Stimulated activated CD8-positive, alpha-beta memory T cell treated with anti-CD3 and anti-CD28 coated beads, Interleukin-12 subunit alpha, Interleukin-12 subunit beta, amount 100 ng/mL, for 24 hours (primary cell): ENCODE measurements around the gene NOL12.
"Not testable (repeated sequence)": the region's sequence is repeated elsewhere in the genome, so short reads cannot be mapped to it uniquely, and the experiment has no call there.

ENCODE experiments used
- DNase-seq: peaks from one replicate; pipeline ENCODE4 v3.0.0-alpha.2; 2020; ENCODE audit errors: extremely low read depth

The NOL12 gene

GRCh38 chr22:37679670-37680069 is 6.5 kb upstream of the NOL12 start:
- no peak for DNase-seq

- no peak for DNase-seq
Measured at GRCh38 chr22:37680191-37680851, 5.8 kb upstream of the NOL12 start.

GRCh38 chr22:37681001-37681424 is 5.1 kb upstream of the NOL12 start:
- DNase-seq = no peak

- DNase-seq = no peak
Measured at GRCh38 chr22:37681556-37682049, 4.5 kb upstream of the NOL12 start.

DNA sequence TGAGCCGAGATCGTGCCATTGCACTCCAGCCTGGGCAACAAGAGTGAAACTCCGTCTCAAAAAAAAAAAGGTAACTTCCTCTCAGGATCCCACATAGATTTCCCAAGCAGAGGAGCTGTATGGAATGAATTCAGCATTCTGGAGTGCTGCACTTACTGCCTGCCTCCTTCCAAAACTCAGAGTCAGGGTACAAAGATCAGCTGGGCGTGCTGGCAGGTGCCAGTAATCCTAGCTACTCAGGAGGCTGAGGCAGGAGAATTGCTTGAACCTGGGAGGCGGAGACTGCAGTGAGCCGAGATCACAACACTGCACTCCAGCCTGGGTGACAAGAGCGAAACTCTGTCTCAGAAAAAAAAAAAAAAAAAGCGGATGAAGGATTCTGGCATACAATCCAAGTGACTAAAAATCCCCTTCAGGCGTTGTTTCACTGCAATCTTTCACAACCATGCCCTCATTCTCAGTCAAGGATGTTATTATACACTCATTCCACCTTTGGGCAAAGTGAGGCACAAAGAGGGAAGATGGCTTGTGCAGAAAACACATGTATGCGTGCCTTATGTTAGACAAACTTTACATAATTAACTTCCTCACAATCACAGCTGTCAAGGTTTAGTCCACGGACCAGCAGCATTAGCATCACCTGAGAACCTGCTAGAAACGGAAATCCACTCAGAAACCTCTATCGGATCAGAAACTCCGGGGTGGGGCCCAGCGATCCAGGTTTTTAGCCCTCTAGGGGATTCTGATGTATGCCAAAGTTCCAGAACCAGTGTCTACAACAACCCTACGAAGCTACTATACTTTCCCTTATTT is 1.1 kb upstream of the NOL12 start:
- DNase-seq = no peak

DNA sequence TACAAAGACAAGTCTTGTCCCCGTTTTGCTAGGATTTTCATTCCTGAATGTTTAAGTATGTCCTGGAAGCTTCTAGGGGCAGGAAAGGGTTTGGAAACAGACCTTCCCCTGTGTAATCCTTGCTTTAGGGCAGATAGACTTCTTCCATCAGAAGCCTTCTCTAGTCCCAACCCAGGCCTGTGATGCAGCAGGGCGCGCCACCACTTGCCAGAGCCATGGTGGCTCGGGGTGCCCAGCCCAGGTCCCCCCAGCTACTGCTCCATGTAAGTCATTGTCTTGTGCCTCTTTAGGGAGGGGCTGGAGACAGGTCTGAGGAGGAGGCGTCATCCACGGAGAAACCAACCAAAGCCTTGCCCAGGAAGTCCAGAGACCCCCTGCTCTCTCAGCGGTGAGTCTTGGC is 4.3 kb downstream of the NOL12 start:
- DNase-seq = no peak

- DNase-seq = no peak
Measured at GRCh38 chr22:37690901-37691504, 4.9 kb downstream of the NOL12 start.

DNA sequence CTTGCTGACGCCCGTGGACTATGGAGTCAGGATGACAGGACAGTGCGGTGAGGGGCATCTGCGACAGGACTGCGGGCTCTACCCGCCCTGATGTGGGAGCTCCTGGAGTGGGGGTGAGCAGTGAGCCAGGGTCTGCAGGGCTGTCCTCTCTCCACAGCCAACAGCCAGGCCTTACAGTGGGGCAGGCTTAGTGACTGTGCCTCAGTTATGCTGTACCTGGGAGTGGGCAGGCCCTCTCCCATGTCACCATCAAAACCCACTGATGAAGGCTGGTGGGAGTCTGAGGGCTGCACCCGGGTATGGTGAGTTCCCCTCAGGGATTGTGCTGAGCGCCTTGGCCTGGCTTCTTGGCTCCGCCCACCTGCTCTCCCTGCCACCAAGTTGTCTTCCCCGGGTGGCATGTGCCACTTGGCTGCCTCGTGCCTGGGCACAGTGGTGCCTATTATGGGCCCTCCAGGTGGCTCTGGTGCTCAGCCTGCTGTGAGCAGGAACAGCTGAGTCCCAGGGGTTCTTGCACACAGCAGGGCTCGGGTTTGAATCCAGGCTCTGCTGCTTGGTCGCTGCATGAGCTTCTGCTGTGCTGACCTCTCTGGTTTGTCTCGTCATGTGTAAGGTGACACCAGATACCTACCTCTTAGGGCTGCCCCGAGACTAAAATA is 6.6 kb downstream of the NOL12 start:
- DNase-seq = no peak

DNA sequence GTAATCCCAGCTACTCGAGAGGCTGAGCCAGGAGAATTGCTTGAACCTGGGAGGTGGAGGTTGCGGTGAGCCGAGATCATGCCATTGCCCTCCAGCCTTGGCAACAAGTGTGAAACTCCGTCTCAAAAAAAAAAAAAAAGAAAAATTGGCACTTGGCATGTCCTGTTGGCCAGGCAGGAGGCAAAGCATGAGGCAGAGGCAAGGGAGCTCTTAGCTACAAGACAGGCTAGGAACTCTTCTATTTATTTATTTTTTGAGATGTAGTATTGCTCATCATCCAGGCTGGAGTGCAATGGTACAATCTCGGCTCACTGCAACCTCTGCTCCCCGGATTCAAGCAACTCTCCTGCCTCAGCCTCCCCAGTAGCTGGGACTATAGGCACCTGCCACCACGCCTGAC is 8.0 kb downstream of the NOL12 start:
- DNase-seq = not testable (repeated sequence)

DNA sequence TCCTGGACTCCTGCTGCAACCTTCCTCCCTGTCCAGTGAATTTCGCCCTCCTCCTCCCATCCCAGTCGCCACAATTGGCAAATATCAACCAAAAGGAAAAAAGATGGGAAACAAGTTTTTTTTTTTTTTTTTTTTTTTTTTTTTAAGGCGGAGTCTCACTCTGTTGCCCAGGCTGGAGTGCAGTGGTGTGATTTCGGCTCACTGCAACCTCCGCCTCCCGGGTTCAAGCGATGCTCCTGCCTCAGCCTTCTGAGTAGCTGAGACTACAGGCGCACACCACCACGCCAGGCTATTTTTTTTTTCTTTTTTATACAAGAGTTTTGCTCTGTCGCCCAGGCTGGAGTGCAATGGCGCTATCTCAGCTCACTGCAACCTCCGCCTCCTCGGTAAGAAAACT is 10.1 kb downstream of the NOL12 start:
- not testable (repeated sequence) for DNase-seq

- peak; percentile 73 for DNase-seq
Measured at GRCh38 chr22:37696657-37697537, 10.8 kb downstream of the NOL12 start, which contains the start of gene TRIOBP. TRIOBP (plus strand) TSS chr22:37697048; CDS start chr22:37701366, 4,318 bp downstream.

DNA sequence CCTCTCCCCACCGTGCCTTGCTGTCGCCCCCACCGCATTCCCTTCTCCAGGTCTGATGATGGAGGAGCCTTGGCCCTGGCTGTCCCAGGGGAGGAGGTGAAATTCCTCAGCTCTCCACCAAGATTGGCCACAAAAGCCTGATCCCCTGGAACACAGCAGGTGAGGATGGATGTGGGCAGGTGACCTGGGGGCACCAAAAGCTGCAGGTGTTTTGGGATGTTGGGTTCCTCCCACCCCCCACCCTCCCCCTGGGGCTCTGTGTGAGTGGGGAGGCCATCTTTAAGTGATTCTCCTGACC is 11.3 kb downstream of the NOL12 start:
- DNase-seq = no peak

DNA sequence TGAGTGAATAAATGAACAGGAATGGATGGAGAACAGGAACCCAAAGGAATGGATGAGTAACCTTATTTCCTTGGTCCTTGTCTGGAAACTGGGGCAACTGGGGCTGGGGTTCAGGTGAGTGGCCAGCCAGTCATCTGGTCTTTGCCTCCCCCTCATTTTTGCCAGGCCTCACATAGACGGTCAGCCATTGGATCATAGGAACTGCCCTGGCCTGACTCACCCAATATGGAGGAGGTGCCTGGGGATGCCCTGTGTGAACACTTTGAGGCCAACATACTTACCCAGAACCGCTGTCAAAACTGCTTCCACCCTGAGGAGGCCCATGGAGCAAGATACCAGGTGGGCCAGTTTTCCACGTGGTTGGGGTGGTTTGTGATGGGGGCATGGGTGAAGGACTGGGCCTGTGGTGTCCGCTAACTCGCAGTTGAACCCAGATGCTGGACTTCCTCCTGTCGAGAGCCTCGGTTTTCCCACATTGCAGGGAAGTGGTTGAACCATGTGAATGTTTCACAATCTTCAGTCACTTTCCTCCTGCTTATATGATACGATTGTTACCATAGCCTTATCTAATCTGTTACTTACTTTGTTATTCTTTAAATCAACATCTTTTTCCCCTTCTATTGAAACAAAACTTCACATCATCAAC is 15.1 kb downstream of the NOL12 start:
- DNase-seq = no peak

DNA sequence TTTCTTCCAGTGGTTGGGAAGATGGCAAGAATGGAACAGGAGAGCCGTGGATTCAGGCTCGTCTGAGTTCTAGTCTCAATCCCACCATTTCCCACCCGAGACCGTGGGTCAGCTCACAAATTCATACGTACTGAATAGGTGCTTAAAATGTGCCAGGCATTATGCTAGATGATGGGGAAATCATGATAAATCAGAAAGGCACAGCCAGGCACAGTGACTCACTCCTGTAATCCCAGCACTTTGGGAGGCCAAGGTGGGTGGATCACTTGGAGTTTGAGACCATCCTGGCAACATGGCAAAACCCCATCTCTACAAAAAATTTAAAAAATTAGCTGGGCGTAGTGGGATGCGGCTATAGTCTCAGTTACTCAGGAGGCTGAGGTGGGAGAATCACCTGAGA is 17.8 kb downstream of the NOL12 start:
- DNase-seq = no peak

DNA sequence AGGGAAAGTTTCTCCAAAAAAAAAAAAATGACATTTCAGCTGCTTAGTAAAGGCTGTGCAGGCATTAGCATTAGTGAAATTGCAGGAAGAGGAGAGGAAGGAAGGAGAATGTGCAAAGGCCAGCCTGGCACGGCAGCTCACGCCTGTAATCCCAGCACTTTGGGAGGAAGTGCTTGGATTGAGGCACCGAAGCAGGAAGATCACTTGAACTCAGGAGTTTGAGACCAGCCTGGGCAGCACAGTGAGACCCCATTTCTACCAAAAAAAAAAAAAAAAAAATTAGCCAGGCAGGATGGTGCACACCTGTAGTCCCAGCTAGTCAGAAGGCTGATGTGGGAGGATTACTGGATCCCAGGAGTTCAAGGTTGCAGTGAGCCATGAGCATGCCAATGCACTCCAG is 18.5 kb downstream of the NOL12 start:
- no peak for DNase-seq

DNA sequence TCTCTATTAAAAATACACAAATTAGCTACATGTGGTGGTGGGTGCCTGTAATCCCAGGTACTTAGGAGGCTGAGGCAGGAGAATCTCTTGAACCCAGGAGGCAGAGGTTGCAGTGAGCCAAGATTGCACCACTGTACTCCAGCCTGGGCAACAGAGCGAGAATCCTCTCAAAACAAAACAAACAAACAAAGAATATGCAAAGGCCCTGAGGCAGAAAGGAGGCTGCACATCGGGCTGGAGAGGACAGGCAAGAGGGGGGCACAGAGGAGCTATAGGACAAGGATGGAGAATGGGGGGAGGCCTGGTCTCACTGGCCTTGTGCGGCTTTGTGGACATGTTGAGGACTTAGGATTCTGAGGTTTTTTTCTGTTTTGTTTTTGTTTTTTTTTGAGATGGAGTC is 19.1 kb downstream of the NOL12 start:
- DNase-seq = no peak

GRCh38 chr22:37708580-37709444 is 22.7 kb downstream of the NOL12 start:
- no peak for DNase-seq

GRCh38 chr22:37709445-37709765 is 23.3 kb downstream of the NOL12 start:
- DNase-seq = no peak

GRCh38 chr22:37710675-37711074 is 24.5 kb downstream of the NOL12 start:
- no peak for DNase-seq

DNA sequence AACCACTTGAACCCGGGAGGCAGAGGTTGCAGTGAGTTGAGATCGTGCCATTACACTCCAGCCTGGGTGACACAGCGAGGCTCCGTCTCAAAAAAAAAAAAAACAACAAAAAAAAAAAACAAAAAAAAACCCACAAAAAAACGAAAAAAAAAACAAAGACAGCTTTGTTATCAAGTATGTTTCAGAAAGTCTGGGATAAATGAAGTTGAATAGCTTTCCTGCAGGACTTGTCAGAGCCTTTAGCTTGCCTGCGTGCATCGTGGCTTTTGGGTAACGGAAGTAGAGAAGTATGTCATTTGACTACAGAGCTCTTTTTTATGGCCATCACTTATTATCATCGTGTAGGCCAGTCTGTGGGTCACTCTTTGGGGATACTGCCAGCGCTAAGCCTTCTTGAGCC is 25.3 kb downstream of the NOL12 start:
- no peak for DNase-seq
